Measurements from ENCODE around the gene ADGRG6. TPM values are rescaled to one million over a fixed set of nuclear protein-coding genes. Genes with fewer than 3 reads are reported as not detected.

ADGRG6 gene
- total RNA-seq, 1 donor from 2014 or later, result 39.1 TPM

DNA sequence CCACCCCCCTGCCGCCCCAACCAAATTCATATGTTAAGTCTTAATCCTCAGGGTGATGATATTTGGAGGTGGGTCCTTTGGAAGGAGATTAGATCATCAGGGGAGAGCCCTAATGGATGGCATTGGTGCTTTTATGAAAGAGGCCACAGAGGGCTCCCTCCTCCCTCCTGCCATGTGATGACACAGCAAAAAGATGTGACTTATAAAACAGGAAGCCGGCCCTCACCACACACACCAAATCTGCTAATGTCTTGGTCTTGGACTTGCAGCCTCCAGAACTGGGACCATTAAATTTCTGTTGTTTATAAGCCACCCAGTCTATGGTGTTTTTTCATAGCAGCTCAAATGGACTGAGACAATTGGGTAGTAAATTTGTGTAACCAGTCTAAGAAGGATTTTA lies 176.3 kb downstream of the ADGRG6 start:
- Histone ChIP-seq H3K27me3 (ENCODE audit: control insufficient read depth, insufficient read depth, low read length) (no peaks in the 10 kb centered on the region), H3K4me3 (ENCODE audit: low read depth, low read length) (no peak overlapping the region), H3K36me3 (ENCODE audit: control insufficient read depth, insufficient read depth, low read length) (no peaks in the 10 kb centered on the region)
- TF ChIP-seq, protein P1, sequence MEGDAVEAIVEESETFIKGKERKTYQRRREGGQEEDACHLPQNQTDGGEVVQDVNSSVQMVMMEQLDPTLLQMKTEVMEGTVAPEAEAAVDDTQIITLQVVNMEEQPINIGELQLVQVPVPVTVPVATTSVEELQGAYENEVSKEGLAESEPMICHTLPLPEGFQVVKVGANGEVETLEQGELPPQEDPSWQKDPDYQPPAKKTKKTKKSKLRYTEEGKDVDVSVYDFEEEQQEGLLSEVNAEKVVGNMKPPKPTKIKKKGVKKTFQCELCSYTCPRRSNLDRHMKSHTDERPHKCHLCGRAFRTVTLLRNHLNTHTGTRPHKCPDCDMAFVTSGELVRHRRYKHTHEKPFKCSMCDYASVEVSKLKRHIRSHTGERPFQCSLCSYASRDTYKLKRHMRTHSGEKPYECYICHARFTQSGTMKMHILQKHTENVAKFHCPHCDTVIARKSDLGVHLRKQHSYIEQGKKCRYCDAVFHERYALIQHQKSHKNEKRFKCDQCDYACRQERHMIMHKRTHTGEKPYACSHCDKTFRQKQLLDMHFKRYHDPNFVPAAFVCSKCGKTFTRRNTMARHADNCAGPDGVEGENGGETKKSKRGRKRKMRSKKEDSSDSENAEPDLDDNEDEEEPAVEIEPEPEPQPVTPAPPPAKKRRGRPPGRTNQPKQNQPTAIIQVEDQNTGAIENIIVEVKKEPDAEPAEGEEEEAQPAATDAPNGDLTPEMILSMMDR (IDR thresholded peaks at IDR 0.05; ENCODE audit: insufficient read depth, low read length, poor library complexity, severe bottlenecking), result no peak
- DNase-seq (ENCODE audit: low read depth), result no peak

DNA sequence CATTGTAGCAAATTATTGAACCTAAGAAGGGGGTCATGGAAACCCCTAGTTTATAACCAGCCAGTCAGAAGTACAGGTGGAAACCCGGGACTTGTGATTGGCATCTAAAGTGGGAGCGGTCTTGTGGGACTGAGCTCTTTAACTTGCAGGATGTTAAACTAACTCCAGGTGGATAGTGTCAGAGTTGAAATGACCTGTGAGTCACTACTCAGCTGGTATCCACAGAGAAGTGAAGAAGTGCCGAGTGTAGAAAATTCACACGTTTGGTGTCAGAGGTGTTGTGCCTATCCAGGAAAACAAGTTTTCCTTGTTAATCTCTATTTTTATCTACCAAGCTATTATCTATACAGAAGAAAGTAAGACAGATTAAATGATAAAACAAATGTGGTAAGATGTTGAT lies 179.7 kb downstream of the ADGRG6 start:
- Histone ChIP-seq H3K36me3 (ENCODE audit: control insufficient read depth, insufficient read depth, low read length) (no peaks in the 10 kb centered on the region), H3K27me3 (ENCODE audit: control insufficient read depth, insufficient read depth, low read length) (no peaks in the 10 kb centered on the region), H3K4me3 (ENCODE audit: low read depth, low read length) (no peak overlapping the region)
- no peak for DNase-seq (ENCODE audit: low read depth)
- TF ChIP-seq, protein P1 (IDR thresholded peaks at IDR 0.05; ENCODE audit: insufficient read depth, low read length, poor library complexity, severe bottlenecking), result no peak

DNA sequence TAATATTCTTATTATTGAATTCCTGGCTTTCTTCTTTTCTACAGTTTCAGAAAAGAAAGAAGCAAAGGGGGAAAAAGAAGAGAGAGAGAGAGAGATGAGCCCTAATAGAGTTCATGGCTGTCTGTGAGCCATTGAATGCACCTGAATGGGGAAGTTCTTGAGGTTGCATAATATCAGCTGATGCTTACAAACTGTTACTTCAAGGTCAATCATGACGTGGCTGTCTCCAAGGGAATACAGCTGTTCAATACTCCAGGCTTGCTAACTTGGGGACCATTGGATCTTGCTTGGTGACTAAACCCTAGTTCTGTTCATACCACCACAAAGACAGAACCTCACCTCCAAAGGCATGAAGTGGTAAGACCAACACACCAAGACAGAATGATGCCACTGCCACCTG lies 180.4 kb downstream of the ADGRG6 start:
- no peak for DNase-seq (ENCODE audit: low read depth)
- H3K27me3 ChIP-seq (ENCODE audit: control insufficient read depth, insufficient read depth, low read length), result no peaks in the 10 kb centered on the region
- TF ChIP-seq, protein P1 (IDR thresholded peaks at IDR 0.05; ENCODE audit: insufficient read depth, low read length, poor library complexity, severe bottlenecking), result no peak
- H3K4me3 ChIP-seq (ENCODE audit: low read depth, low read length), result no peak overlapping the region
- H3K36me3 ChIP-seq (ENCODE audit: control insufficient read depth, insufficient read depth, low read length), result no peaks in the 10 kb centered on the region

DNA sequence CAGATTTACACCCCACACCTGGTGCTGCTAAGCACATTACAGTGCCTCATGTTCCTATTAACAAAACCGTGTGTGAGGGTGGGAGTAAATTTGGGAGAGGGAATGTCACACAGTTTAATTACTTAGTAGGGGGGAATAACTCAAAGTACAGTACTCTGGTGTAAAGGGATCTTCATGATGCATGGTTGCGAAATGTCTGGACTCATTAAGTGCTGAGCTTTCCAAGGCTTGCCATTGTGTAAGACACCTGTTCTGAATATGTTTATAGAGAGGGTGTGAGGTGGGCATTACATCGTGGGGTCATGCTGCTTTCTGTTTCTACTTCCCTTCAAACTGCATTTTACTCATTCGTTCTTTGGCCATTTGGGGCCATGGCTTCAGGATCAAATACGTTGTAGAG lies 181.2 kb downstream of the ADGRG6 start:
- H3K4me3 ChIP-seq (ENCODE audit: low read depth, low read length), result no peak overlapping the region
- no peaks in the 10 kb centered on the region for H3K36me3 ChIP-seq (ENCODE audit: control insufficient read depth, insufficient read depth, low read length)
- H3K27me3 ChIP-seq (ENCODE audit: control insufficient read depth, insufficient read depth, low read length), result no peaks in the 10 kb centered on the region
- DNase-seq (ENCODE audit: low read depth), result no peak
- TF ChIP-seq, protein P1 (IDR thresholded peaks at IDR 0.05; ENCODE audit: insufficient read depth, low read length, poor library complexity, severe bottlenecking), result no peak

DNA sequence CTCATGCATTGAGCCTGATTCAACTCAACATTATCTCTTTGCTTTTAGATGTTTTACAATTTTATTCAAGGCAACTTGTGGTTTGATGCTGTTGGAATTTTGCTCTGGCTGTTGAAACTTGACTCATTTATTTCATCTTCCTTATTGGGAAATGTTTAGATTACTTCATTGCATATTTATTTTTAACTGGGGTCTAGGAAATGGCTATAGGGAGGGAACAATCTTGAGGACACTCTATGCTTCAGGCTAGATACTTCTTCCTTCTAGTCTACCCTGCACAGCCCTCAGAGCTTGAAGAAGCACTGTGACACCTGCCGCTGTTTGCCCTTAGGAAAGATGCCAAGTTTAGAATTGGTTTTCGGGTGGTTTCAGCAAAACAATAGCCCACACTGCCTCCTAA lies 183.4 kb downstream of the ADGRG6 start:
- DNase-seq (ENCODE audit: low read depth), result no peak
- Histone ChIP-seq H3K36me3 (ENCODE audit: control insufficient read depth, insufficient read depth, low read length) (no peaks in the 10 kb centered on the region), H3K27me3 (ENCODE audit: control insufficient read depth, insufficient read depth, low read length) (no peaks in the 10 kb centered on the region), H3K4me3 (ENCODE audit: low read depth, low read length) (no peak overlapping the region)
- TF ChIP-seq, protein P1 (IDR thresholded peaks at IDR 0.05; ENCODE audit: insufficient read depth, low read length, poor library complexity, severe bottlenecking), result no peak
